ENCODE results near the gene BCR. TPM values are rescaled to one million over a fixed set of nuclear protein-coding genes. Genes with fewer than 3 reads are reported as not detected.

Gene BCR
- total RNA-seq, 4 donors from 2014 or later: 38.7 to 50.0 (median 47.5) TPM

- H3K4me3 ChIP-seq: no peak overlapping the region
- H3K27me3 ChIP-seq: no peaks in the 10 kb centered on the region
- 83 to 89% methylated on average over 5 to 7 of the region's 7 CpGs for WGBS, 2 donors
- intact Hi-C loops (cut with DNase I): no loop called here
- peaks cover 0 to 91% (median 21%) of the 10 kb centered on the region in 3 donors for H3K36me3 ChIP-seq
- peaks cover 12 to 55% (median 35%) of the 10 kb centered on the region in 3 donors for H3K4me1 ChIP-seq
- peak overlapping the region in 3 of 4 donors; percentile 84 to 90 (median 85) for H3K27ac ChIP-seq
- TF ChIP-seq CTCF (IDR thresholded peaks at IDR 0.05): no peak
- no peak for TF ChIP-seq POLR2A (IDR thresholded peaks at IDR 0.05)
- no peaks in the 10 kb centered on the region for H3K9me3 ChIP-seq
- DNase-seq: no peak
These were observed 105.4 kb downstream of the BCR start for GRCh38 chr22:23285734-23286133.

- peak overlapping the region in 3 of 4 donors; percentile 57 to 90 (median 84) for H3K27ac ChIP-seq
- intact Hi-C loops (cut with DNase I): no loop called here
These were observed 106.0 kb downstream of the BCR start for GRCh38 chr22:23286296-23286695.

DNA sequence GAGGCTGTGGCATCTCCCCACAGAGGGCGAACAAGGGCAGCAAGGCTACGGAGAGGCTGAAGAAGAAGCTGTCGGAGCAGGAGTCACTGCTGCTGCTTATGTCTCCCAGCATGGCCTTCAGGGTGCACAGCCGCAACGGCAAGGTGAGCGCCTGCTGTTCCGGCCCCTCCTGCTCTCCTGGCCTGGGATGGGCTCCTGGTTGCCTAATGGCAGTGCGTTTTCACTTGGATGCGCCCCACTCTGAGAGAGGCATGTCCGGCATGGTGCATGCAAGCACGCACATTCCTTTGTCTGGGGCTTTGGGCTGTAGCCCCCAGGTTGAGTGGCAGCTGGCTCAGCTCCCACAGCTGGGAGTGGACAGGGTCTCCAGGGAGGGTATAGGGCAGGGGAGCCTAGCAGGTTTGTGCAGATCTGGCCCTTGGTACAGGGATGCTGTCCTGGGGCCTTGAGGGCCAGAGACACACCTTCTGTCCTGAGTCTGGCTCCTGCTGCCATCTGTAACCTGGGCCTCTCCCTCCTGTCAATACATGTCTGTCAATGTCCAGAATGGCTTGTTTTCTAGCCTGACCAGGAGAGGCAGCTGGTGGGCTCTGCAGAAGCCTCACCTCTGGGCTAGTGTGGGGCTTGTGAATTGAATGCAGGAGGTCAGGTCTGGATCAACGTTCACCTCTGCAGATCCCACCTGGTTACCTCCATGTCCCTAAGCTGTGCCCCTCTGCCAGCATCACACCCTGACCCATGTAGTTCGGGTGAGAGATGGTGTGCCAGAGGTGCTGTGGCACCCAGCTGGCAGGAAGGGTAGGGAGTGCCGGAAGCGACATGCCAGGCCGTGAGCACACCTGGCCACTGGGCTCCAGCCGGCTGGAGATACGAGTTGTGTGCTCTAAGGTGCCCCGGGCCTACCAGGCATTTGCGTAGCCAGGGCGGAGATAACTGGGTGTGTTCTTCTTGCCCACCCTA lies 107.1 kb downstream of the BCR start:
- peaks cover 0 to 48% (median 21%) of the 10 kb centered on the region in 3 donors for H3K4me1 ChIP-seq

More at GRCh38 chr22:23286296-23286695, 106.0 kb downstream of the BCR start:
- no peak for DNase-seq
- TF ChIP-seq CTCF (IDR thresholded peaks at IDR 0.05): no peak
- TF ChIP-seq POLR2A (IDR thresholded peaks at IDR 0.05): no peak
- 80 to 100% methylated on average over 1 to 2 of the region's 2 CpGs for WGBS, 2 donors
- no peaks in the 10 kb centered on the region for H3K9me3 ChIP-seq
- H3K4me1 ChIP-seq: peaks cover 9 to 52% (median 30%) of the 10 kb centered on the region in 3 donors
- peaks cover 0 to 91% (median 21%) of the 10 kb centered on the region in 3 donors for H3K36me3 ChIP-seq
- no peak overlapping the region for H3K4me3 ChIP-seq
- H3K27me3 ChIP-seq: no peaks in the 10 kb centered on the region

GRCh38 chr22:23288301-23289129 lies 108.2 kb downstream of the BCR start:
- H3K4me1 ChIP-seq: peaks cover 0 to 38% (median 11%) of the 10 kb centered on the region in 3 donors
- intact Hi-C loops (cut with DNase I): no loop called here
- no peak for DNase-seq
- peak overlapping the region in 3 of 4 donors; percentile 62 to 78 (median 68) for H3K27ac ChIP-seq
- TF ChIP-seq POLR2A (IDR thresholded peaks at IDR 0.05) (no peak), CTCF (IDR thresholded peaks at IDR 0.05) (no peak)
- no peak overlapping the region for H3K4me3 ChIP-seq
- 93 to 99% methylated on average over 6 to 8 of the region's 17 CpGs for WGBS, 2 donors
- H3K36me3 ChIP-seq: peaks cover 8 to 100% (median 27%) of the 10 kb centered on the region in 3 donors
- H3K27me3 ChIP-seq: no peaks in the 10 kb centered on the region
- H3K9me3 ChIP-seq: no peaks in the 10 kb centered on the region

More for the DNA sequence above, 107.1 kb downstream of the BCR start:
- Histone ChIP-seq H3K27ac (peak overlapping the region in 1 of 4 donors; percentile 3), H3K27me3 (no peaks in the 10 kb centered on the region), H3K4me3 (no peak overlapping the region), H3K36me3 (peaks cover 2 to 100% (median 21%) of the 10 kb centered on the region in 3 donors), H3K9me3 (no peaks in the 10 kb centered on the region)
- intact Hi-C loops (cut with DNase I): no loop called here
- TF ChIP-seq CTCF (IDR thresholded peaks at IDR 0.05) (no peak), POLR2A (IDR thresholded peaks at IDR 0.05) (no peak)
- WGBS, 2 donors: 88 to 90% methylated on average over 10 to 19 of the region's 21 CpGs
- no peak for DNase-seq
